GM21717 (cell line): ENCODE measurements around the gene NEU4.
"Not testable (repeated sequence)": the region's sequence is repeated elsewhere in the genome, so short reads cannot be mapped to it uniquely, and the experiment has no call there.

Experiments
- ATAC-seq: cut with Tn5 transposase; IDR thresholded peaks from one replicate; pipeline ENCODE4 v1.9.1; 2021; ENCODE audit warnings: mild to moderate bottlenecking, moderate library complexity; ENCODE audit not compliant: unreplicated experiment

Gene NEU4

DNA sequence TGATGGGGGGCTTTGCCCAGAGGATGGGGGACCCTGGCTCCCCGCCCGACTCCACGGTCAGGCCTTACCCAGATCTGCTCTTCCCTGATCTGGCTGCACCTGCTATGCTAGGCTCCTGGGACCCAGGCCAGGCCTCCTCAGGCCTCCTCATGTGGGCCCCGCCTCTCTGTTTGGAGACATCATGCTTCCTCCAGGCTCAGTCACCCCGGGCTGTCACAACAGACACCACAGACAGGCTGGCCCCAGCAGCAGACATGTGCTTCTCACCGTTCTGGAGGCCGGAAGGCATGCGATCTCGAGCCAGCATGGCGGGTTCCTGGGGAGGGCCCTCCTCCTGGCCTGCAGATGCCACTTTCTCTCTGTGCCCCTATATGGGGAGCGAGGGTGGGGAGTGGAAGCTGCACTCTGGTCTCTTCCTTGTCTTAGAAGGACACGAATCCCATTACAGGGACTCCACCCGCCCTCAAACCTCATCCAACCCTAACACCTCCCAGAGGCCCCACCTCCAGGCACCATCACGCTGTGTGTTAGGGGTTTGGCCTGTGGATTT, 10.8 kb upstream of the NEU4 start:
- ATAC-seq: no peak

DNA sequence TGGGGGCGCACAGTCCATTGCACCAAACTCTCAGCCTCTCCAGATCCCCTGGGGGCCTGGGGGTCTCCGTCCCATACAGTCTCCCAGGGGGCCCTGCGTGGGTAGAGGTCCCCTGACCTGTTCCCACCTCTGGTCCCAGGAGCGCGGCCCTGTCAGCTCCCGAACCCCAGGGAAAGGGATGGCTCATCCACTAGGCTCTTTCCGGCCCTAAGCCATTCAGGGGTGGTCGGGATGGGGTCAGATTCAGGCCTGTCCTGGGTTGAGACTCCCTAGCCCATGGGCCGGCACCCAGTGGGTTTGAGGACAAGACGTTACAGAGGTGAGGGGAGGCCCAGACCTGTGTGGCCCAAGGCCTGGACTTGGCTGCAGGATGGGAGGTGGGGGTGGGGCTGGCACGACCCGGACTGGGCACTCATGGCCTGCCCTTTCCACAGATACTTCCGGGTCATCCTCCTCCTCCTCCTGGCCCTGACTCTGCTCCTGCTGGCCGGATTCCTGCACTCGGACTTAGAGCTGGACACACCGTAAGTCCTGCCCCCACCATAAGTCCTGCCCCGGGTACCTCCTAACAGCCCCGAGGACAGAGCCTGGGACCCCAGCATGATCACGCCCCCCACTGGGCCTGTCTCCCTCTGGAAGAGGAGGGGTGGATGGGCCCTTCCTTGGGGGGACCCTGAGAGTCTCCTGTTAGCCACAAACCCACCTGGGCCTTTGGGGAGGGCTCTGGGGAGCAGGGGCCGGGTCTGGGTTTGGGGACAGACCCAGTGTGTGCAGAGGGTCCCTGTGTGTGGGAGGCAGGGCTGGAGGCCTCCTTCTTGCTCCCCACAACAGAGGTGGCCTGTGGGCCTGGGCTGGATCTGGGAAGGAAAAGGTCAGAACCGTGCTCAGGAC, 10.1 kb upstream of the NEU4 start:
- no peak for ATAC-seq

DNA sequence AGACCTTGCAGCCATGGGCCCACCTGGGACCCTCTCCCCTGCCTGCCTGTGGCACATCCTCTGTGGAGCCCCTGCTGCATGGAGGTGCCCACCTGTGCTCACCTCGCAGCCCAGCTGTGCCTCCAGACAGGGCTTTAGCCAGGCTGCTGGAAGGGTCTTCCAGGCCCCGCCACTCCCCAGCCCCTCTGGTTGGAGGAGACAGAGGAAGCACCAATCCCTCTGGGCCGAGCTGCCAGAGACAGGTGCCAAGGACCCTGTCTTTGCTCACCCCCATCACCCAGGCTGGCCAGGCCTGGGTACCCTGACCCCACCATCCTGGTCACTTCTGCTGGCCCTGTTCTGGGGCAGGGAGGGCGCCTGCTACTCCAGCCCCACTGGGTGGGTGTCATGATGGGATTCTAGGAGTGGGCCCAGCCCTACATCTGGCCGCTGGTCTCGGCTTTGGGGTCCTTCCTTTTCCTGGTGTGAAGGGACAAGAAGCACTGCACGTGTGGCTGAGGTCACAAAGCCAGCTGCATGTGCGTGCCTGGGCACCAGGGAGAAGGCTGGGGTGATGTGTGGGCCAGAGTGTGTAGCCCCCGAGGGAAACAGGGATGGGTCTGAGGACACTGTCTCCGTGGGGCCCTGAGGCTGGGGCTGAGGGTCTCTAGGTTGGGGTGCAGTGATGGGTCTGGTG, 9.3 kb upstream of the NEU4 start:
- no peak for ATAC-seq

DNA sequence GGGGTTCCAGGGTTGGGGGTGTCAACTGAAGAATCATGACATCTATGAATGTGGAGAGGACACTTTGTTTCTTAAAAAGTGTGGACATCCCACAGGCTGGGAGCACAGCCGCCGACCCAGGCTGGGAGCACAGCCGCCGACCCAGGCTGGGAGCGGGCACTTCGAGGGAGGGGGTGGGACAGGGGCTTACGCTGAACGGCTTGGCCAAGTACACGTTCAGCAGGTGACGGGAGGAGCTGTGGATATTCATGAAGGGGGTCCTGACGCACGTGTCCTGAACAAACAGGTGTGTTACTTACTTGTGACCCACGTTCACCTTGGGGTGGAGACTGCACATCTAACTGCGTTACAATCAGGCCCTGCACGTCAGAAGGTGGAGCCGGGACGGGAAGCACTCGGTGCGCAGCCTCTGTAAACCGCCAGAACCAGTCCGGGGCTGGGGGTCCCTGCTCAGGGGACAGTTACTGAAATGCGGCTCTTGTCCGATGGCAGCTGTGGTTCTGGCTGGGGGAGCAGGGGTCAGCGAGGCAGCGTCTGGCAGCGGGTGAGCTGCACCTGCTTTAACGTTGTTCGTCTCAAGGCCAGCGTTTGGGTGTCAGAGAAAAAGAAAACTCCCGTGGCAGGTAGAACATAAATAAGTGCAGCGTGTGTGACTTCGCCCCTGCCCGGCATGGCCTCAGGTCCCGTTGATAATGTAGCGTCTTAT, 8.6 kb upstream of the NEU4 start:
- not testable (repeated sequence) for ATAC-seq

DNA sequence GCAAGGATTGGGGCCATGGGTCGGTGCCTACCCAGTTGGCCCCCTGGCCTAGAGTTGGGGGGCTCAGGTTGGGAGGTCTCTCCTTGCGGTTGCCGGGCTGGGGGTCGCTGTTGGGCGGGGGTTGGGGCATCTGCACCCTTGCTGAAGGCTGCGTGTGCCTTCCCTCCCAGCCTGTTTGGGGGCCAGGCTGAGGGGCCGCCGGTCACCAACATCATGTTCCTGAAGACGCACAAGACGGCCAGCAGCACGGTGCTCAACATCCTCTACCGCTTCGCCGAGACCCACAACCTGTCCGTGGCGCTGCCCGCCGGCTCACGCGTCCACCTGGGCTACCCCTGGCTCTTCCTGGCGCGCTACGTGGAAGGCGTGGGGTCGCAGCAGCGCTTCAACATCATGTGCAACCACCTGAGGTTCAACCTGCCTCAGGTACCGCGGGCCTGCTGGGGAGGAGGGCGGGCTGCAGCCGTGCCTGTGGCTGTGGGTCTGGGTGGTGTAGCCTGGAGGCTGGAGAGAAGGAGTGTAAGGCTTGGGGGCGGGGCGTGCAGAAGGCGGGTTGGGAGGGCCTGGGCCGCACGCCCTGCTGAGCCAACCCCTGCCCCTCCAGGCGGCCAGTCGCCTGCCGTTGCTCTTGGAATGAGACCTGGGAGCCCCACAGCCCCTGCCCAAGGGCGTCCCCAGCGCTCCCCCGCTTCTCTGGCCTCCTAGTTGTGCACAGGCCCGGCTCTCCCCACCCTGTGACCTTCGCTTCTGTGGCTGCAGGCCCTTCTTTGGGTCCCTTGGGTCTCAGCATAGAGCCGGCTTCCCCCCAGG, 7.2 kb upstream of the NEU4 start:
- ATAC-seq: no peak

DNA sequence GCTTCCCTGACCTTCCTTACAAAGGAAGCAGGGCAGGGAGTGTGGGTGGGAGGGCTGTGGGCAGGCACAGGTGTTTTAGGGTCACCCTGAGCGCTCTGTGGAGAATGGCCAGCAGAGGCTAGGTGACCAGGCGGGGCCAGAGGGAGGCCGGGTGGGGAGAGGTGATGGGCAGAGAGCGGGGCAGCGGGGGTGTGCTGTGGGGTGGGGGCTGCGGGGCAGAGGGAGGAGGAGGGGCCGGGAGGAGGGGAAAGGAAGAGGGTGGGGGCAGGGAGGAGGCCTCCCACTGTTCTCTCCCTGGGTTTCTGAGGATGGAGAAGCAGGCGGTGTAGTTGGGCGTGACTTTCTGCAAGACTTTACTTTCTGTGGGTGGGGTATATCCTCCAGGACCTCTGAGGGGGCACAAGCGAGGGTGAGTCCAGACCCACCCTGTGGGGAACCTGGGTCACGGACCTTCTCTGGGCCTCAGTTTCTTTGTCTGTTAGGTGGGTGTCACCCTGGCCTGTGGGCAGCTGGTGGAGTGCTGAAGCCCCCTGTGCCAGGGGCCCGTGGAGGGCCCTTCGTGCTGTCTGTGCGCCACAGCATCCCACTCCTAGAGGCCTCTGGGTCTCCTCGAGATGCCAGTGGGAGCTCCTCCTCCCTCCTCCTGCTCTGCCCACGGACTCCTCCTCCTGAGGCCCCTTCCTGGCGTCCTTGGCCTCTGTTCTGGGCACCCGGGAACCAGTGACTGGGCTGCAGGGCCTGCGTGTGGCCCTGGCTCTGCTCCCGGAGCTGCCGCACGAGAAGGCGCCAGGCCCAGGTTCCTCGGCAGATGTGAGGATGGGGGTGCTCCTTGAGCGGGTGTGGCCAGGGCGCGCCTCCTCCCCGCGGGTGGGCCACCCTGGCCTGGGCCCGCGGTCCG, 6.3 kb upstream of the NEU4 start:
- ATAC-seq: no peak

DNA sequence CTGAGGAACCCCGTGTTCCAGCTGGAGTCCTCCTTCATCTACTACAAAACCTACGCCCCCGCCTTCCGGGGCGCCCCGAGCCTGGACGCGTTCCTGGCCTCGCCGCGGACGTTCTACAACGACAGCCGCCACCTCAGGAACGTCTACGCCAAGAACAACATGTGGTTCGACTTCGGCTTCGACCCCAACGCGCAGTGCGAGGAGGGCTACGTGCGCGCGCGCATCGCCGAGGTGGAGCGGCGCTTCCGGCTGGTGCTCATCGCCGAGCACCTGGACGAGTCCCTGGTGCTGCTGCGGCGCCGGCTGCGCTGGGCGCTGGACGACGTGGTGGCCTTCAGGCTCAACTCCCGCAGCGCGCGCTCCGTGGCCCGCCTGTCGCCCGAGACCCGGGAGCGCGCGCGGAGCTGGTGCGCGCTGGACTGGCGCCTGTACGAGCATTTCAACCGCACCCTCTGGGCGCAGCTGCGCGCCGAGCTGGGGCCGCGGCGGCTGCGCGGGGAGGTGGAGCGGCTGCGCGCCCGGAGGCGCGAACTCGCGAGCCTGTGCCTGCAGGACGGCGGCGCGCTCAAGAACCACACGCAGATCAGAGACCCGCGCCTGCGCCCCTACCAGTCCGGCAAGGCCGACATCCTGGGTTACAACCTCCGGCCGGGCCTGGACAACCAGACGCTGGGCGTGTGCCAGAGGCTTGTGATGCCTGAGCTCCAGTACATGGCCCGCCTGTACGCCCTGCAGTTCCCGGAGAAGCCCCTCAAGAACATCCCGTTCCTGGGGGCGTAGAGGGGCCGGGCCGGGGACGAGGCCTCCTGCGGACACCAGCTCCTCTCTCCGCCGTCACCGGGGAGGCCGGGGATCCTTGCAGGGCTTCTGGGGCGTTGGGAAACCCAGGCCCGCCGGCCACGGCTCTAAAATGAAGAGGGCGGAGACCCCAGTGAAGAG, 5.3 kb upstream of the NEU4 start:
- no peak for ATAC-seq

DNA sequence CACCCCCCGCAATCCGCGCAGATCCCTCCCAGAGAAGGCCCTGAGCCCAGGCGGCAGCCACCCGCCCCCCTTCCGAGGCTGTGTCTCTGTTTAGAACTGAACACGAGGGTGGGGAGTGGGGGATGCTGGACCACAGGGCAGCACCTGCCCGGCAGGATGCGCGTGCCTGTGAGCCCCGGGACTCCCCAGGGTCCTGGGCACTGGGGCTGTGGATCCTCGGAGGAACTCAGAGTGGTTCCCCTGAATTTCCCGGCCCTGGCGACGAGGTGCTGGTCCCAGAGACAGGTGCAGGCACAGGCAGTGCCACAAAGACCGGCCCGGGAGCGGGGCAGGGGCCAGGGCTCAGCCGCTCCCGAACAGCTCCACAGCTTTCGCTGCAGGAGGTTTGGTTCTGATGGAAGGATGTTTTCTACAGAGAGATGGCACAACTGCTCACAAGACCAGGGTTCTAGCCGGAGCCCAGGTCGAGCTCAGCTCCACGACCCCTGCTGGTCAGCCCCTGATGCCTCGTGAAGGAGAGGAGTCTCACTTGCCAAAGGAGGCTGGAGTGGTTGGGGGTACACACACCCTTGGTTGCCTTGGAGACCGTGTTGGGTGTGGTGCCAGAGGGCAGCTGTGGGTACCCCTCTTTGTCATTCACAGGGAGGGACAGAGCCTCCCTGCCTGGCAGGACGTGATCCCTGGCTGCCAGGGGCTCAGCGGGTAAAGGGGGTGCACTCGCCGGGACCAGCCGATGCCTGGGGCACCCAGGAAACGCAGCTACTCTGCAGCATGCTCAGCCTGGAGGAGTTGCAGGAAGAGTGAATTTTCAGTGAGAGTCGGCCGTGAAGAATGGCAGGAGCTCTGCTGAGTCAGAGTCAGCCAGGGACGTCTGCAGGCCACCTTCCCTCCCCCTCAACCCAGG, 4.4 kb upstream of the NEU4 start:
- no peak for ATAC-seq

DNA sequence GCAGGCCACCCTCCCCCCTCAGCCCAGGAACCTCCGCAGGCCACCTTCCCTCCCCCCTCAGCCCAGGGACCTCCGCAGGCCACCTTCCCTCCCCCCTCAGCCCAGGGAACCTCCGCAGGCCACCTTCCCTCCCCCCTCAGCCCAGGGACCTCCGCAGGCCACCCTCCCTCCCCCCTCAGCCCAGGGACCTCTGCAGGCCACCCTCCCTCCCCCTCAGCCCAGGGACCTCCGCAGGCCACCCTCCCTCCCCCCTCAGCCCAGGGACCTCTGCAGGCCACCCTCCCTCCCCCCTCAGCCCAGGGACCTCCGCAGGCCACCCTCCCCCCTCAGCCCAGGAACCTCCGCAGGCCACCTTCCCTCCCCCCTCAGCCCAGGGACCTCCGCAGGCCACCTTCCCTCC, 2.8 kb upstream of the NEU4 start:
- ATAC-seq: not testable (repeated sequence)

DNA sequence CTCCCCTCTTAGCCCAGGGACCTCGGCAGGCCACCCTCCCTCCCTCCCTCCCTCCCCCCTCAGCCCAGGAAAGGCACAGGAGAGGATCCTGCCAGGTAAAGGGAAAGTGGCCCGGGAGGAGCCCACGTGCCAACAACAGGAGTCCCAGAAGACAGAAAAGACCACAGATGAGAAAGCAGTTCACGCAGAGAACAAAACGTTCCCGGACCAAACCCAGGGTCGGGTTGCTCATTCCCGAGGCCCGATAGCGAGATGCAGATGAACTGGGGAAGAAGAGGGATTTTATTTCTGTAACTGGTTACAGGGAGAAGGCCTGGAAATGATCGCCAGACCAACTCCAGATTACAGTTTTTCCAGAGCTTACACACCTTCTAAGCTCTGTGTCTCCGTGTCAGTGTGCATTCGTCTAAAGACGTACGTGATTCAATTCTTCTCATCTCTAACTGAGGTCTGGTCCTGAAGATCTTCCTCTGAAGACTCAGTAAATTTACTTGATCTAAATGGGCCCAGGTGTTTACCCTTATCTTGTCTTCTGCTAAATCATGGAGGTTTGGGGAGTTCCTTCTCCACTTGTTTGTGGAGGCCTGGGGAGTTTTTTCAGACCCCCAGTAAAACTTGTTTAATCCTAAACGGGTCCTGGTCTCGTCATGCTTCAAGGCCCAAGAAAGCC, 807 bp upstream of the NEU4 start:
- ATAC-seq: no peak

DNA sequence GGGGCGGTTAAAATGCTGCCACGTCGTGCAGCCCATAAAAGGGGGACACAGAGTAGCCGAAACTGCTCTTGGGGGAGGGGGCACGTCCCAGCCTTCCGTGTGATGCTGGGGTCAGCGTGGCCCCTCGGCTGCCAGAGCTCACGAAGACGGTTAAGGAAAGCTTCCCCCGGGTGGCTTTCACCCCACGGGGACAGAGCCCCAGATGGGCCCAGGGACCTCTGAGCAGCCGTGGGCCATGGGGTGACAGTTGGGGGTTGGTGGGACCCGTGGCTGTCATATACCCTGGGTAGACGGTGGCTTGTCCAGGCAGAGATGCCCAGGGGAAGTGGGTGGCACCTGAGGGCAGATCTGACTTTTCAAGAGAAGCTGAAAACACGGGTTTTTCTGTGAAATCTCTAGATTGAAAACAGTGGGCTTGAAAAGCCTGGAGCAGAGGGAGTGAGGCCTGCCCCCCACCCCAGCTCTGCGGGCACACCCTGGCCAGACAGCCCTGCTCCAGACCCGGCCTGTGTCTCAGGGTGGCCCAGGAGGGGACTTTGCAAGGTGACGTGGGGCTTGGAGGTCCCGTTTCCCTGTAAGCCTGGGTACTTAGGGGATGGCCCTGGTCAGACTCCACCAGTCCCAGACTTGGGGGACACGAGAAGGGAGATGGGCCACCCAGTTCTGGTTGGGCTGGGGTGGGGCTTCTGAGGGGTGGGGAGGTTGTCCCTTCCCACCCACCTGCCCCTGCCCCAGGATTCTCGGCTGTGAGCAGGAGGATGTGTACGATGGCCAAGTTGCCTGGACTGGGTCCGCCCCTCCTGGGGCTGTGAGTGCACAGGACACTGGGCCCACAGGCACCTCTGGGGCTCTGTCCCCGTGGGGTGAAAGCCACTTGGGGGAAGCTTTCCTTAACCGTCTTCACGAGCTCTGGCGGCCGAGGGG, 652 bp downstream of the NEU4 start:
- no peak for ATAC-seq

DNA sequence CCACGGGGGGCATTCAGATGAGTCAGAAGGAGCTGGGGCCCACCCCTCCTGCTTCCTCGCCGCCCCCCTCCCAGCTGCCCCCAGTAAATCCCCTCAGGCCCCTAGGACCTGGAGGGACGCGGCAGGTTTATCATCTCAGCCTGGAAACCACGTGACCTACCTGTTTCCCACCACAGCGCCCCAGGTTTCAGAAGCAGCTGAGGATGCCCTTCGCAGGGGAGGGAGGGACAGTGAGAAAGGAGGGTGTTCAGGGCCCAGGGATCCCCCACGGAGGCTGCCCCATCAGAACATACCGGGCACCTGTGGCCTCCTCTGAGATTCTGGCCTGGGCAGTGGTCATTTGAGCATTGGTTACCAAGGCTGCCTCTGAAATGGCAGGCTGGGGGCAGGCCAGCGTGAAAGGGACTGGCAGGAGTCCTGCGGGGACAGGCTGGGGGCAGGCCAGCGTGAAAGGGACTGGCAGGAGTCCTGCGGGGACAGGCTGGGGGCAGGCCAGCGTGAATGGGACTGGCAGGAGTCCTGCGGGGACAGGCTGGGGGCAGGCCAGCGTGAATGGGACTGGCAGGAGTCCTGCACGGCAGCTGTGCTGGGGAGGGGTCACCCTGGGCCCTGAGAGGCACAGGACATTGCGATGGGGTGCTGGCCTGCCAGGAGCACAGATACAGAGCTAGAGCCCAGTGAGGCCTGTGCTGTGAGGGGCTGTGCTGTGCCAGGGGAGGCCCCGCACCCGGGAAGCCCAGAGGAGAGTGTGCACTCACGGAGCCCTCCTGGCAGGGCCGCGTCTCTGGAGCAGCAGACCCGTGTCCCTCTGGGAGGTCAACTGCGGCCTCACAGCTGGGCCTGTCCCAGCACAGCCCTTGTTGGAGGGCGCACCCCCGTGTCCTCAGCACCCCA, 1.6 kb downstream of the NEU4 start:
- no peak for ATAC-seq

DNA sequence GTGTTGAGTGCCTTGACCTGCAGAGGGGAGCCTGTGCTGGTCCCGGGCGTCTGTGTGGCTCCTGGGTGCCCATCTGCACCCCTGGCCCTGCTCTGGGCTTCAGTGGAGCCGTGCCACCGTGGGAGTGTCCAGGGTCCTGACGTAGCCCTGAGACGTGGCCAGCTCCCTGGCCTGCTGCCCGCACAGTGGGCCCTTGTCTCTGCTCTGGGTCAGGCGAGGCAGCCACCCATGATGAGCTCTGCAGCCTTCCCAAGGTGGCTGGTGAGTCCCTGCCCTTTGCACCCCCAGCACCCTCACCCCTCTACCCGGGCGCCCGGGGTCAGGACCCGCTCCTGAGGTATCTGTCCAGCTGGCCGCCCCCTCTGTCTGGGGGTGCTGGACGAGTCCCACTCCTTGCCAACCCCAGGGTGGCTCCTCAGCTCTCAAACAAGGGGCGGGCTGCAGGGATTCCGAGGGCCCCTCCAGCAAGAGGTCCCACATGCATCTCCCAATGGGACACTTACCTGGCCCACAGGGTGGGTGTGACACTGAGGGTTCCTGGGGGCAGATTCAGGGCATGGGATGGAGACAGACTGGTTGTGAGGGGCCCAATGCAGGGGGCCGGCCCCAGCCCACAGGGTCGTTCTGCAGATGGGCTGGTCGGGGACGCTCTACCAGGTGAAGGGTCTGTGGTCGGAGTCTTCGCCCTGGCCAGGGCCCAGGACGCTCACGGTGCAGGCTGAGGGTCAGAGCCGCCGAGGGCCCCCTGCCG, 2.4 kb downstream of the NEU4 start:
- no peak for ATAC-seq
